Skeletal muscle cell (primary cell): Measurements from ENCODE around the gene TRIP11.
A peak's percentile ranks its signal among the peaks of the same experiment; 100 is the strongest.

Experiments used
- DNase-seq: peaks from one replicate; pipeline ENCODE4 v3.0.0-alpha.2; 2010; ENCODE audit warnings: low read depth
- H3K4me3 ChIP-seq: 2 replicates; pipeline ENCODE4 v1.5.1; 2011; ENCODE audit warnings: low read depth, mild to moderate bottlenecking, control low read depth, low read length, moderate library complexity

The TRIP11 gene

GRCh38 chr14:91926131-91926890 lies 113.5 kb downstream of the TRIP11 start:
- no peak overlapping the region for H3K4me3 ChIP-seq
- no peak for DNase-seq

- DNase-seq, result no peak
- no peak overlapping the region for H3K4me3 ChIP-seq
Observed at GRCh38 chr14:91925727-91926121, 114.1 kb downstream of the TRIP11 start.

DNA sequence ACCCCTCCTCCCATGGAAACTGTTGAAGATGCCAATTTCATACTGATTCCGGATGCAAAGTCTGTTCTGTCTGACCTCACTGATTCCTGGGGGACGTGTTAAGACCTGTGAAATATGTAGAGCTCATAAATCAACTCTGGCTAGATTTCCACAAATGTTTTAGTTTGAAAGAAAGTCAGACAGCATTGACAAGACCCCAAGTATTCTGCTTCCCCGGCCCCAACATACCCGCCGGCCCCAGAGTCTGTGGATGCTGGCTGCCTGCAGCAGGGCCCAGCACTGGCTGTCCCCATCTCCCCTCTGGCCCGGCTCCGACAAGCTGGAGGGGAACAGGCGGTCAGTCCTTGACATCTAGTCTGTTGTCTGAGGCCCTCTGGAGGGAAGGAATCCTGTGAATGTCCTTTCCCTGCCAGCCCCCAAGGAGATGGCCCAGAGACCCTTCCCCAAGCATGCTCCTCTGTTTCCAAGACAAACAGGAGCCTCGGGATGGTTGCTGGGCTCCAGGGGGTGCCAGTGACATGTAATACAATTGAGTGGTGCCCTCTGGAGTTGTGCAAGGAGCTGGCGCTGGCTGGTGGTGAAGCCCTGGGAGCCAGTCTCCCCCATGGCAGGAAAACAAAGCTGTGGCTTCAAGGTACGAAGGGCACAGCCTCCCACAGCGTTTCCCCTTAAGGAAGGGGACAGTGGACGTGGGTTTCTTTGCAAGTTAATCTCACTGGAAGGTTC lies 114.7 kb downstream of the TRIP11 start:
- DNase-seq, result peak; percentile 51
- H3K4me3 ChIP-seq, result no peak overlapping the region

GRCh38 chr14:91920526-91920925 lies 119.3 kb downstream of the TRIP11 start:
- H3K4me3 ChIP-seq, result no peak overlapping the region
- no peak for DNase-seq

GRCh38 chr14:91919814-91920213 lies 120.0 kb downstream of the TRIP11 start:
- peak; percentile 74 for DNase-seq
- H3K4me3 ChIP-seq, result no peak overlapping the region

DNA sequence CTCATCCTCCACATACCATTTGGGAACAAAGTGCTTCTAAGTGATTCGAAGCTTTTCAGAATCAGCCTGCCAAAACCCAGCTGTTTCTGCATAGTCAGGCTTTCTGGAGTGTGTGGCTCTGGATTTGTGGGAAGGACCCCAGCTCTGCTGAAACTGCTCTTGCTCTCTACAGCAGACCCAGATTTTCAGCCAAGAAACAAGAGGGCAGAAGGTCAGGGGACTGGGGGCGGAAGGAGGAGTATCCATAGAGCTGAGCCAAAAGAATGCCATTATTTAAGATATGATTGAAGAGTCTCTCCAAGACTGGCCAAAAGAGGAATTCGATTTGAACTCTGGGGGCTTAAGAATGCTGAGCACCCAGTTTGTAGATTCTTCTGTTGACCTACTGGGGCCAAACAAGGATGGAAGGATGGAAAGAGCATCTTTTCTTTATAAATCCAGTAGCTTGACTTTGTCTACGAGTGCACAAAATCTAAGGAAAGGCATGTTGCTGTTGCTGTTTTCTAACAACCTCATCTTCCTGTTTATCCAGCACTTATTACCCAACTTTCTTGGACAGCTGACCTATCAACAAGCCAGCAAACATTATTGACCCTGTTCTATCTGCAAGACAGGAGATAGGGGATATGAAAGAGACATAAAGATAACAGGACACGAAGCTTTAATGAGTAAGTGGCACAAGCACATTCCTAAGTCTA lies 121.5 kb downstream of the TRIP11 start:
- no peak overlapping the region for H3K4me3 ChIP-seq

More for the DNA sequence above, 121.5 kb downstream of the TRIP11 start:
- DNase-seq, result no peak
